GM20431 (cell line): ENCODE measurements around the gene MEGF11.
"Not testable (repeated sequence)": the region's sequence is repeated elsewhere in the genome, so short reads cannot be mapped to it uniquely, and the experiment has no call there.

Experiments
- in situ Hi-C: fragments of 300-500 bp; cut with MseI, MboI; formaldehyde crosslinking; loops from one replicate; pipeline ENCODE4 v1.15.0; 2020; ENCODE audit warnings: low sequenced_read_pairs; ENCODE audit not compliant: unreplicated experiment

The MEGF11 gene

DNA sequence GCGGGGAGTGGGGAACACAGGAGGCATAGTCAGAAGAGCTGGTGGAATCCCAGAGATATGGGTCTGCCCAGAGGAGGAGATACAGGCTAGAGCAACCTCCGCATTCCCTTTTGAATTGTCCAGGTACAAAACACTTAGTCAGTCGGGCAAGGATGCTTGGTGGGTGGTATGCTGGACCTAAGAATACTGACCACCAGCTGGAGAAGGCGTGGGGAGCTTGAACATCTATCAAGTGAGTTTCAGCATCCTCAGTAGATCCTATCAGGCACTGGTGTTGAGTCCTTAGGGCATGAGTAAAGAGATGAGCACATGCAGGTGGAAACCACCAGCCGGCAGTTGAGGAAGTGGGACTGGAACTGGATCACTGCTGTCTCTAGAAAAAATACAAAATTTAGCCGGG lies 25.1 kb upstream of the MEGF11 start:
- in situ Hi-C loops = loop anchor here (25.0 kb wide), 1 partner anchor 366 kb away; no protein-coding TSS in a partner anchor

DNA sequence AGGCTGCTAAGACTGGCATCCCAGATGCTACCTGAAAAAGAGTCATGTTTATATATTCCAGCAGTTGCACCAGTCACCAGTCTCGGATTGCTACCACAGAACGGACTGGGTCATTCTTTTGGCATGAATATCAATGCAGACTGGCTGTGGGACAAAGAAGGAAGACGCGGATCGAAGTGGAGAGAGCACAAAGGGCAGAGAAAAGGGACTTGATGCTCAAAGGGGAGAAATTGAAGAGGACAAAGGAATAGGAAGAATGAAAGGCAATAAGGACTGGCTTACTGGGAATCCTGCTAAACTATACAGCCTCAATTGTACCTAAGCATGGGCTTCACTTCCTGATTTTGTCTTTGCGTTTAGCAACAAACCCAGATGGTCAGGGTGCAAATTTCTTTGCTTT lies 24.5 kb upstream of the MEGF11 start:
- in situ Hi-C loops = loop anchor here (25.0 kb wide), 1 partner anchor 366 kb away; no protein-coding TSS in a partner anchor

DNA sequence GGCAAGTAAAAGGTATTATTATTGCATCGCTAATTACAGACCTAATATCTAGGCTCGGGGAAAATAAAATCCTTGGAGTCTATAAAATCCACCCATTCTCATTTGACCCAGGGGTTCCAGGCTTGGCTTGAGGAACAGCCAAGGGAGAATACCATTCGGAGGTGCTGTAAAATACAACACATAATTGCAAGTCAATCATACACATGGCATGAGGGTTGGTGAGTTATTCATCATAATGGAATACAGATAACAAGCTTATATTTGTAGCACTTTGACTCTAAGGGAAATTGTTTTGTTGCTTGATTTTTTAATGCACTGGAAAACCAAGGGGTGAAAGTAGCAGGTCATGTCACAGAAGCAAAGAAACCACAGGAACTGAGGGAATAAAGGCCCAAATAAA lies 23.0 kb upstream of the MEGF11 start:
- in situ Hi-C loops = loop anchor here (25.0 kb wide), 1 partner anchor 364 kb away; no protein-coding TSS in a partner anchor

- in situ Hi-C loops = loop anchor here (25.0 kb wide), 1 partner anchor 363 kb away; no protein-coding TSS in a partner anchor
These were observed 21.8 kb upstream of the MEGF11 start for GRCh38 chr15:66275352-66275751.

DNA sequence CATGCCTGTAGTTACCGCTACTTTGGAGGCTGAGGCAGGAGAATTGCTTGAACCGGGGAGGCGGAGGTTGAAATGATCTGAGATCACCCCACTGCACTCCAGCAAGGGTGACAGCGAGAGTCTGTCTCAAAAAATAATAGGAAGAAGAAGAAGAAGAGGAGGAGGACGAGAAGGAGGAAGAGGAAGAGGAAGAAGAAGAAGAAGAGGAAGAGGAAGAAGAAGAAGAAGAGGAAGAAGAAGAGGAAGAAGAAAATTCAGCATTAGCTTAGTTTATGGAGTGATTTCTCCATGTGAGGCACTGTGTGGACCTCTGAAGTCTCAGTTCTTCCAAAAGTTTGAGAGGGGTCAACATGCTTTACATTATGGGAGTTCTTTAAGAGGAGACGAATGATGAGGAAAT lies 17.4 kb upstream of the MEGF11 start:
- in situ Hi-C loops = no loop called here

- in situ Hi-C loops = no loop called here
These were observed 16.0 kb upstream of the MEGF11 start for GRCh38 chr15:66269326-66270090.

GRCh38 chr15:66264859-66265513 lies 11.4 kb upstream of the MEGF11 start:
- in situ Hi-C loops = no loop called here

DNA sequence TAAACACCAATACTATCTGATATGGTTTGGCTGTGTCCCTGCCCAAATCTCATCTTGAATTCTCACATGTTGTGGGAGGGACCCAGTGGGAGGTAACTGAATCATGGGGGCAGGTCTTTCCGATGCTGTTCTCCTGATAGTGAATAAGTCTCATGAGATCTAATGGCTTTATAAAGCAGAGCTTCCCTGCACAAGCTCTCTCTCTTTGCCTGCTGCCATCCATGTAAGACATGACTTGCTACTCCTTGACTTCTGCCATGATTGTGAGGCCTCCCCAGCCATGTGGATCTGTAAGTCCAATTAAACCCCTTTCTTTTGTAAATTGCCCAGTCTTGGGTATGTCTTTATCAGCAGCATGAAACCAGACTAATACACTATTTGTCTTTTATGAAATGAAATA lies 9.3 kb upstream of the MEGF11 start:
- in situ Hi-C loops = not testable (repeated sequence)

GRCh38 chr15:66261056-66261455 lies 7.5 kb upstream of the MEGF11 start:
- in situ Hi-C loops = no loop called here

- in situ Hi-C loops = no loop called here
These were observed 3.1 kb upstream of the MEGF11 start for GRCh38 chr15:66256692-66257091.

GRCh38 chr15:66254951-66255676 lies 1.6 kb upstream of the MEGF11 start:
- in situ Hi-C loops = no loop called here

GRCh38 chr15:66254089-66254950 lies 770 bp upstream of the MEGF11 start:
- in situ Hi-C loops = no loop called here

GRCh38 chr15:66252685-66253417 lies 699 bp downstream of the MEGF11 start:
- in situ Hi-C loops = no loop called here

DNA sequence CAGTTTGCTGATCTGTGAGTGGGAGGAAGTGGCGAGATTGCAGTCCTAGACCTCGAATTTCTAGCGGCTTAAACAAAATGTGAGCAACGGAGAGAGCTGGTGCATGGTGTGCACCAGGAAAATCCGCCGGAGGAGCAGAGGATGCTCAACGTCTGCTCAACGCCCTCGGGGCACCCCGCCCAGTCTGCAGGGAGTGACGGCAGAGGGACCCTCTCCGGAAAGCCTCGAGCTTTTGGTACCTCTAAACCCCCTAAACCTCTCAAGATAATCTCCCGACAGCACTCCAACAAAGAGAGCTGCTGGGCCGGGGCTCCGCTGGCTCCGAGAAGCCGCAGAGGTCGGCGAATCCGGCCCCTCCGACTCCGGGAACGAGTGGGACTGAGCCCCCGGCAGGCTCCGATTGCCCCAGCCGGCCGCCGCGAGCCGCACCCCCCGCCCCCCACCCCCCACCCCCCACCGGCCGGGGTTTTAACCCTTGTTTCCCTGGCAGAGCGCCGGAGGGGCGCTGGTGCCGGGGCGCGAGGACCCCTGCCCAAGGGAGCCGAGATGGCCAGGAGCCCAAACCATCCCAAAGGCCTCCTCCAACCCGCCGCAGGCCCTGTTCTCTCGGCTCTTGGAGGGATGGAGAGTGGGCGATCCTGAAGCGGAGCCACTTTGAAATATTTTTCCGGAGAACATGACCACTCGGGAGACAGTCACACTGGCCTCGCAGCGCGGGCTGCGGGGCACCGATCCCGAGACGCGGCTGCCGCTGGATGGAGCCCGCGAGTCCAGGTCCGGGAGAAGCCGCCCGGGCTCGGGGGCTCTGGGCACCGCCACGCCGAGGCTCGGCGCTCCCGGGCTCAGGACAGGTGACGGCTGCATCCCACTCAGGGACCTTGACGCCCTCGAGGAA lies 1.5 kb downstream of the MEGF11 start:
- in situ Hi-C loops = no loop called here

GRCh38 chr15:66251065-66251789 lies 2.3 kb downstream of the MEGF11 start:
- in situ Hi-C loops = no loop called here

DNA sequence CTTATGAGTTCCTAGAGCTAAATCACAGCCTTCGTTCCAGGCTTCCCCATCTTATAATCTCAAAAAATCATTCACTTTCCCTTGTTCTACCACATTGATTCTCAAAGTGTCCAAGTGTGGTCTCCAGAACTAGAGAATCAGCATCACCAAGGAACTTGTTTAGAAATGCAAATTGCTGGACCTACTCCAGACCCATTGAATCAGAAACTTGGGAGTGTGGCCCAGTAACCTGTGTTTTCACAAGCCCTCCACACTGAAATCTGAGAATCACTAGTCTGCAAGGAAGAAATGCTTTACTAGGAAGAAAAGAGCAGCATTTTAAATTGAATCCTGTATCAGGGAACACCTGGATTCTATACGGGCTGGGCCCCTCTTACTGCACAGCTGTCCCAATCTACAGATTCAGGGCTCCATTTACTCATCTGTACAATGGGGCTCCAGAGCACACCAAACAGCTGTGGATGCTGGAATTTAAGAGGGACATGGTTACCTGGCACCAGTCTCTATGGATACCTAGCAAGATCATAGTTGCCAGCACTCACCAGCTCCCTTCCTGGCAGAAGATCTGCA lies 3.9 kb downstream of the MEGF11 start:
- in situ Hi-C loops = no loop called here

DNA sequence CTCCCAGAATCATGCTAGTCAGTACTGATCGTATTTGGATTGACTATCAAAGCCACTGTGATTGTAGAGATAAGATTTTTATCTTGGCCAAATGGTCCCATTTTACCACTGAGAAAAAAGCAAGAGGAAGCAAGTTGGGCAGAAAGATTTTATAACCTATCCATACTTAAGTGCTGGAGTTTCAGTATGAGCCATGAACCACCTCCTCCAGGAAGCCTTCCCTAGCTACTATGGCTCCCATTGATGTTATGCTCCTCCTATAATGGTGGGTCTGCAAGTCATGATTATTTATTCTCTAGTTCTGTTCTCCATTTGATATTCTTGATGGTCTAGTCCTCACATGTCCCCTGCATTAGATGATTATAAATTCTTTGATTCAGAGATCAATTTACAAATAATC lies 6.6 kb downstream of the MEGF11 start:
- in situ Hi-C loops = no loop called here
